ENCODE data around the gene MRPS22.
"Not testable (repeated sequence)": the region's sequence is repeated elsewhere in the genome, so short reads cannot be mapped to it uniquely, and the experiment has no call there.

The MRPS22 gene

DNA sequence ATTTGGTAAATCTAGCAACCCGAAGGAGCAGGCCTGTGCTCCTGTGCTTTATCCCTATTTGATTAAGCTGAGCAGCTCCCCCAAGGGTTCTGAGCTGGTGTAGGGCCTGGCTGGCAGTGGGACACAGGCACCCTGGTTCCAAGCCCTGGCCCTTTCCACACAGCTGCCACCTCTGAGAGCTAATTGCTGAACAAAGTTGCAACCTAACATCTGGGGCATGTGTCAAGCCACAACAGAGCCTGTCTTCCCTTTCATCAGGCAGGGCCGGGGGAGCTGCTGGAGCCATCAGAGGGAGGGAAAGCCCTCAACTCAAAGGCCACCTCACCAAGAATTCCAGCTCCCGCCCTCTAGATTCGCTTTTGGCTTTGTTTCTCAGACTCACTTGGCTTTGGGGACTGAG, 17.1 kb upstream of the MRPS22 start:
- TF ChIP-seq, protein P1, sequence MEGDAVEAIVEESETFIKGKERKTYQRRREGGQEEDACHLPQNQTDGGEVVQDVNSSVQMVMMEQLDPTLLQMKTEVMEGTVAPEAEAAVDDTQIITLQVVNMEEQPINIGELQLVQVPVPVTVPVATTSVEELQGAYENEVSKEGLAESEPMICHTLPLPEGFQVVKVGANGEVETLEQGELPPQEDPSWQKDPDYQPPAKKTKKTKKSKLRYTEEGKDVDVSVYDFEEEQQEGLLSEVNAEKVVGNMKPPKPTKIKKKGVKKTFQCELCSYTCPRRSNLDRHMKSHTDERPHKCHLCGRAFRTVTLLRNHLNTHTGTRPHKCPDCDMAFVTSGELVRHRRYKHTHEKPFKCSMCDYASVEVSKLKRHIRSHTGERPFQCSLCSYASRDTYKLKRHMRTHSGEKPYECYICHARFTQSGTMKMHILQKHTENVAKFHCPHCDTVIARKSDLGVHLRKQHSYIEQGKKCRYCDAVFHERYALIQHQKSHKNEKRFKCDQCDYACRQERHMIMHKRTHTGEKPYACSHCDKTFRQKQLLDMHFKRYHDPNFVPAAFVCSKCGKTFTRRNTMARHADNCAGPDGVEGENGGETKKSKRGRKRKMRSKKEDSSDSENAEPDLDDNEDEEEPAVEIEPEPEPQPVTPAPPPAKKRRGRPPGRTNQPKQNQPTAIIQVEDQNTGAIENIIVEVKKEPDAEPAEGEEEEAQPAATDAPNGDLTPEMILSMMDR (IDR thresholded peaks at IDR 0.05; ENCODE audit: low read depth, low read length), result no peak
- no peak overlapping the region for H3K4me3 ChIP-seq (ENCODE audit: low read depth, low read length)

GRCh38 chr3:139327231-139327630, 16.6 kb upstream of the MRPS22 start:
- TF ChIP-seq, protein P1 (IDR thresholded peaks at IDR 0.05; ENCODE audit: low read depth, low read length), result no peak
- H3K4me3 ChIP-seq (ENCODE audit: low read depth, low read length), result no peak overlapping the region

DNA sequence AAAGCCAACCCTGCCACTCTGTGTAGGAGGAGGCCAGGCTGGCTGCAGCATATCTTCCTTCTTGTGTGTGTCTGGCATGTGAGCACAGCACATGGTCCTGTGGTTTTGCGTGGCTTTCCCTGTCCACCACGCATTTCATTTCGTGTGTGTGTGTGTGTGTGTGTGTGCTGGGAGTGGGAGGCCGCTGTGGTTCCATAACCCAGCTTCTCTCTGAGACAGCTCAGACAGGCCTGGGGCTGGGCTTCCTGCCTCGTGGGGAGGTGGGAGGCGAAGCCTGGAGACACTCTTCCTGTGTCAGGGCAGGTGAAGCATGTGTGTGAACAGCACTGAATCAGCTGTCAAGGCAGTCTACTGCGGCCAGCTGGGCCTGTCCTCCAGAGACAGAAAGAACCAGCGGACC, 16.0 kb upstream of the MRPS22 start:
- no peak overlapping the region for H3K4me3 ChIP-seq (ENCODE audit: low read depth, low read length)
- TF ChIP-seq, protein P1 (IDR thresholded peaks at IDR 0.05; ENCODE audit: low read depth, low read length), result no peak

DNA sequence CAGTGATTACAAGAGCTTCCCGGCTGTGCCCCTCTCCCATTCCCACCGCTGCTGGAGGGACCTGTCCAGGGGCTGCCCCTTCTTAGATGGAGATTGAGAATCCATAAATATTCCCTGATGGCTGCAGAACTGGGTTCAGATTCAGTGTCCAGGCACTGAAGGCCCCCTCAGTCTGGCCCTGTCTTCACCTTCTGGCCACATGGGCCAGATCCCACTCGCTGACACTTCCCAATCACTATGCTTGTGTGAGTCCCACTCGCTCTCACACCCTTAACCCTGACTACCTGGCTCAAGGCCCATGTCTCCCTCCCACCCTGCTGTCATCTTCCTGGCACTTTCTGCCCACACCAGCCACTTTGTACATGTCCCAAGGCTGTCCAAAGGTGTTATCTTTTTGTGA, 15.5 kb upstream of the MRPS22 start:
- H3K4me3 ChIP-seq (ENCODE audit: low read depth, low read length), result no peak overlapping the region
- TF ChIP-seq, protein P1 (IDR thresholded peaks at IDR 0.05; ENCODE audit: low read depth, low read length), result no peak

DNA sequence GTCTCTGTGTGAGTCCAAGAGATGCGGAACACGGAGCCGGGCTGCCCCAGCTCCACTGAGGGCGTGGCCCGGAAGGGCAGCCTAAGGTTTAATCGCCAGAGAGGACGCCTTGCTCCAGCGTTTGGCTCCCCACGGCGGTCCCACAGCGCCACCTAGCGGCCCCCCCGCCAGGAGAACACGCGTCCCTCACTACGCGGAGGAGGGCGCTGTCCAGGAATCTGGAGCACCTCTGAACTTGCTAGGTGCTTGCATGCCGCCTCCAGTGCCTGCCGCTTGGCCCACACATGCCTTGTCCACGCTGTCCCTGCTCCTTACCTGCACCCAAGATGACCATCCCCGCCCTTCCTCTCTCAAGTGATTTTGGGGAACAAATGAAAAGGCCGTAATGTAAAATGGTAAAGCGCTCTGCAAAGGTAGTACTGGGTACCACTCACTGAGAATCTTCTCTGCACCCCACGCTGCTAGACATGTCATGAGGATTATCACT, 14.4 kb upstream of the MRPS22 start:
- H3K4me3 ChIP-seq (ENCODE audit: low read depth, low read length), result no peak overlapping the region; the same call in 1 of the 2 replicates
- TF ChIP-seq, protein P1 (IDR thresholded peaks at IDR 0.05; ENCODE audit: low read depth, low read length), result peak; percentile 99

DNA sequence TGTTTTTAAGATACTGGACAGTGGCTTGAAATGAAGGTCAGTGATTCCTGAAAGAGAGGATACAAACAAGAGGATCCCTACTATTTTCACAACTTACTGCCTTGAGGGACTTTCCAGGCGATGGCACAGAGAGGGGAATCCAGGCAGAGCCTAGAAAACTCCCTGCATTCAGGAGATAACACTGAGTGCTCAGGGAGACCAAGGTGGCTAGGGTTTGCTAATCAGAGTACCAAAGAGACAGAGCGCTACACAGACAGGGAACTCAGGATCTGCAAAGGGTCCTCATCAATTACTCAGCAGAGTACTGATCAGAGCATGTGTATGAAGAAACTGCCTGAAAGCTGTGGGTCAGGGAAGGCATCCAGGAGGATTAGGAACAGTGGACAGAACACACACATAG, 11.7 kb upstream of the MRPS22 start:
- TF ChIP-seq, protein P1 (IDR thresholded peaks at IDR 0.05; ENCODE audit: low read depth, low read length), result no peak
- no peak overlapping the region for H3K4me3 ChIP-seq (ENCODE audit: low read depth, low read length)

DNA sequence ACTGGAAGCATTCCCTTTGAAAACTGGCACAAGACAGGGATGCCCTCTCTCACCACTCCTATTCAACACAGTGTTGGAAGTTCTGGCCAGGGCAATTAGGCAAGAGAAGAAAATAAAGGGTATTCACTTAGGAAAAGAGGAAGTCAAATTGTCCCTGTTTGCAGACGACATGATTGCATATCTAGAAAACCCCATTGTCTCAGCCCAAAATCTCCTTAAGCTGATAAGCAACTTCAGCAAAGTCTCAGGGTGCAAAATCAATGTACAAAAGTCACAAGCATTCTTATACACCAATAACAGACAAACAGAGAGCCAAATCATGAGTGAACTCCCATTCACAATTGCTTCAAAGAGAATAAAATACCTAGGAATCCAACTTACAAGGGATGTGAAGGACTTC, 9.1 kb upstream of the MRPS22 start:
- H3K4me3 ChIP-seq (ENCODE audit: low read depth, low read length), result not testable (repeated sequence)

- TF ChIP-seq, protein P1 (IDR thresholded peaks at IDR 0.05; ENCODE audit: low read depth, low read length), result no peak
- no peak overlapping the region for H3K4me3 ChIP-seq (ENCODE audit: low read depth, low read length)
Observed at GRCh38 chr3:139338405-139338804, 5.4 kb upstream of the MRPS22 start.
